ENCODE measurements around the gene LAMB4. TPM values are rescaled to one million over a fixed set of nuclear protein-coding genes. Genes with fewer than 3 reads are reported as not detected.
A peak's percentile ranks its signal among the peaks of the same experiment; 100 is the strongest.

LAMB4 gene
- total and polyA plus RNA-seq, 2 of the 4 experiments (the other 2 are of a cell fraction), result 0.12 to 0.18 TPM

DNA sequence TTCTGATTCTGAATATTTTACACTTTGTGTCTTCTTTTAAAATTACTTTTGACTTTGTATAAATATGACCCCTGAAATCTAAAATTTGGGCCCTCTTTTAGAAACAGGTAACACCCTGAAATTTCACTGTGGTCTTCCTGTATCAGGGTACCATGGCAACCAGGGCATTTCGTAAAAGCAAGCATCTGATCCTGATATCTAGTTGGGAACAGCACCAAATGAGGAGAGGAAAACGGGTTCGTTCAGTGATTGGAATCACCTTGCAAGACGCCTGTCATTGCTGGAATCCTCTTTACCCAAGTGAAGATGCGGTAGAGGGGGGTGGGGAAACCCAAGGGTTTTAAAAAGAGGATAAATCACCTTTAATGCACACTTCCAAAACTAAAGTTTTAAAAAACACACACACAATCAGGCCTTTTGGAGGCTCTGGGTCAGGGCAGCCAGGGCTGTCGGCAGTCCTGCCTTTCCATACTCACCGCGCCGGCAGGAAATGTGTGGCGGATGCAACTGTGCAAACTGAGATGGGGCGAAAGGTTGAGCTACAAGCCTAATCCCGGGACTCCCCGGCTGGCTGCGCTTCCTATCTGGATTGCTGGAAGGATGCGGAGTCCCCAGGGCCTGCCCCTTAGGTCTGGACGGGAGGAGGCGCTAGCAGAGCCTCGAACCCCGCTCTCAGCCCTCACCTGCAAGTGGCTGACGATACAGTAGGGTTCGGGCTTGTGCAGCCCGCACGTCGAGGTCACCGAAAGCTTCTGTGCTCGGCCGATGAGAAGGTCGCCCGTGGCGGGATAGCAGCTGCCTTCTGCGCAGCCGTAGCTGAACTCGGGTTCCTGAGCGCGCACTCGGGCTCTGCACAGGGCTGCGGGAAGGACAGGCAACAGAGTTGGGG, 129.0 kb downstream of the LAMB4 start:
- H3K79me1 ChIP-seq (ENCODE audit: low read depth in 1 of 2, low read length in 2 of 2), result peaks cover 20 to 48% of the 10 kb centered on the region in 2 experiments
- peak overlapping the region; percentile 41; the same call in 1 of the 2 replicates for H2BK20ac ChIP-seq (ENCODE audit: low read depth, low read length)
- peak overlapping the region; percentile 88 for H3K4me3 ChIP-seq (ENCODE audit: insufficient read depth, low read depth, low read length)
- peak overlapping the region; percentile 89 to 91; a peak in 2 of 4 replicates for H4K8ac ChIP-seq (ENCODE audit: low read depth in 2 of 2, low read length in 2 of 2)
- peak overlapping the region; percentile 88 for H2AFZ ChIP-seq (replicated peaks; ENCODE audit: low read length, poor library complexity)
- H3K56ac ChIP-seq (ENCODE audit: extremely low read depth, insufficient read depth, low read length), result peak overlapping the region; percentile 89; the same call in 1 of the 2 replicates
- H3K4me2 ChIP-seq (ENCODE audit: low read depth, low read length), result peak overlapping the region; percentile 86
- no TSS peak for BruUV-seq (replicated peaks)
- no peaks in the 10 kb centered on the region for H3K27me3 ChIP-seq (ENCODE audit: control insufficient read depth, insufficient read depth, low read length)
- DNase-seq (peak; percentile 30), ATAC-seq (ENCODE audit: low read depth) (peak; percentile 22)
- H2BK5ac ChIP-seq (ENCODE audit: low read depth, low read length, poor library complexity, severe bottlenecking), result peak overlapping the region; percentile 47
- peak overlapping the region; percentile 65 for H2AK5ac ChIP-seq (ENCODE audit: low read depth, low read length)
- H3K9me1 ChIP-seq (ENCODE audit: insufficient read depth, low read length), result peaks cover 12% of the 10 kb centered on the region
- H3K23ac ChIP-seq (ENCODE audit: low read depth, low read length), result peak overlapping the region; percentile 98
- peak overlapping the region; percentile 94 for H3K4ac ChIP-seq (ENCODE audit: low read depth, low read length)
- in situ Hi-C loops (cut with MboI; ENCODE audit: low sequenced_read_pairs), result loop anchor here (5.0 kb wide), 1 partner anchor 136 kb away; no protein-coding TSS in a partner anchor
- dilution Hi-C loops (cut with HindIII; ENCODE audit: low sequenced_read_pairs, unreplicated experiment), result loop anchor here (25.0 kb wide), 1 partner anchor 136 kb away; the partner anchor contains the start of gene LAMB4
- H3K14ac ChIP-seq (replicated peaks; ENCODE audit: low read depth, low read length), result peak overlapping the region; percentile 96
- H4K5ac ChIP-seq (ENCODE audit: low read depth, low read length), result no peak overlapping the region
- peak overlapping the region; percentile 90 for H4K91ac ChIP-seq (ENCODE audit: insufficient read depth, low read depth, low read length)
- POLR2A ChIA-PET (ENCODE audit: unreplicated experiment), result interaction anchor here (0.5 to 0.9 kb wide), 2 partner anchors 112 to 572 kb away, joined by 3 to 5 read pairs; no protein-coding TSS in a partner anchor
- CTCF ChIA-PET, result interaction anchor here (1.1 to 1.6 kb wide), 2 partner anchors 13 to 16 kb away, joined by 3 read pairs; no protein-coding TSS in a partner anchor
- TF ChIP-seq MAFK (IDR thresholded peaks at IDR 0.05; ENCODE audit: low read depth, low read length) (no peak), MAZ (IDR thresholded peaks at IDR 0.05; ENCODE audit: borderline replicate concordance, low read depth, low read length) (no peak), RFX5 (IDR thresholded peaks at IDR 0.05; ENCODE audit: low read depth, low read length) (no peak), SMC3 (IDR thresholded peaks at IDR 0.05; ENCODE audit: low read depth, low read length) (0 out of 2 replicates have a peak, but pooled peaks have one; percentile 5)
- TF ChIP-seq, protein P1, sequence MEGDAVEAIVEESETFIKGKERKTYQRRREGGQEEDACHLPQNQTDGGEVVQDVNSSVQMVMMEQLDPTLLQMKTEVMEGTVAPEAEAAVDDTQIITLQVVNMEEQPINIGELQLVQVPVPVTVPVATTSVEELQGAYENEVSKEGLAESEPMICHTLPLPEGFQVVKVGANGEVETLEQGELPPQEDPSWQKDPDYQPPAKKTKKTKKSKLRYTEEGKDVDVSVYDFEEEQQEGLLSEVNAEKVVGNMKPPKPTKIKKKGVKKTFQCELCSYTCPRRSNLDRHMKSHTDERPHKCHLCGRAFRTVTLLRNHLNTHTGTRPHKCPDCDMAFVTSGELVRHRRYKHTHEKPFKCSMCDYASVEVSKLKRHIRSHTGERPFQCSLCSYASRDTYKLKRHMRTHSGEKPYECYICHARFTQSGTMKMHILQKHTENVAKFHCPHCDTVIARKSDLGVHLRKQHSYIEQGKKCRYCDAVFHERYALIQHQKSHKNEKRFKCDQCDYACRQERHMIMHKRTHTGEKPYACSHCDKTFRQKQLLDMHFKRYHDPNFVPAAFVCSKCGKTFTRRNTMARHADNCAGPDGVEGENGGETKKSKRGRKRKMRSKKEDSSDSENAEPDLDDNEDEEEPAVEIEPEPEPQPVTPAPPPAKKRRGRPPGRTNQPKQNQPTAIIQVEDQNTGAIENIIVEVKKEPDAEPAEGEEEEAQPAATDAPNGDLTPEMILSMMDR (conservative IDR thresholded peaks at IDR 0.05; ENCODE audit: low read depth, low read length), result peak; percentile 17; the same call in 1 of the 2 replicates
- intact Hi-C loops (cut with micrococcal nuclease), result loop anchor here (5.0 kb wide), 1 partner anchor 96 kb away; no protein-coding TSS in a partner anchor
- peak overlapping the region; percentile 94 for H3K9ac ChIP-seq (ENCODE audit: low read depth, low read length)
- peak overlapping the region; percentile 70 for H2AK9ac ChIP-seq (replicated peaks; ENCODE audit: low read depth, low read length, poor library complexity)
- peaks cover 30% of the 10 kb centered on the region for H3K36me3 ChIP-seq (ENCODE audit: control insufficient read depth, insufficient read depth, low read length)
- H2BK120ac ChIP-seq (ENCODE audit: low read depth, low read length), result peak overlapping the region; percentile 90
- H4K20me1 ChIP-seq (ENCODE audit: insufficient read depth, low read length), result peaks cover 14% of the 10 kb centered on the region; the same call in 1 of the 2 replicates
- H3K4me1 ChIP-seq (ENCODE audit: control insufficient read depth, insufficient read depth, low read length), result peaks cover 22% of the 10 kb centered on the region
- 4% methylated on average over 23 of the region's 37 CpGs; no CpG with 5 or more reads in 1 of the 2 experiments for WGBS, 2 experiments (ENCODE audit: extremely low coverage in 2 of 2, insufficient read length in 1 of 2)
- peak overlapping the region; percentile 19; the same call in 1 of the 2 replicates for H3K18ac ChIP-seq (ENCODE audit: low read depth, low read length)
- peak overlapping the region; percentile 93 for H3K27ac ChIP-seq (ENCODE audit: insufficient read depth, low read length)
- no peaks in the 10 kb centered on the region for H3K9me3 ChIP-seq (ENCODE audit: control insufficient read depth, insufficient read depth, low read length)
- H2BK15ac ChIP-seq (ENCODE audit: low read depth, low read length), result 0 out of 3 replicates have a peak overlapping the region, but pooled peaks have one; percentile 4
